K562 (cell line): ENCODE data around the gene SLC26A11. TPM values are rescaled to one million over a fixed set of nuclear protein-coding genes. Genes with fewer than 3 reads are reported as not detected.
A peak's percentile ranks its signal among the peaks of the same experiment; 100 is the strongest.

Experiments
- CBX5 ChIP-seq: IDR thresholded peaks from 2 replicates; pipeline ENCODE4 v1.6.1; 2014; ENCODE audit warnings: low read depth, borderline replicate concordance
- COPS2 ChIP-seq: fragments of 450-650 bp; conservative IDR thresholded peaks from 2 replicates; pipeline ENCODE4 v1.6.1; 2016; ENCODE audit warnings: mild to moderate bottlenecking, moderate library complexity
- E2F3 ChIP-seq: fragments of 250-450 bp; sonication (Bioruptor Pico); IDR thresholded peaks from 2 replicates; pipeline ENCODE4 v1.4.0; 2020; ENCODE audit warnings: mild to moderate bottlenecking
- E2F6 ChIP-seq, 2 experiments: IDR thresholded peaks; 2 replicates each; pipeline ENCODE4 v1.6.1; 2011; ENCODE audit warnings: borderline replicate concordance in 1 of 2, control low read depth in 1 of 2, low read depth in 1 of 2, low read length in 1 of 2, mild to moderate bottlenecking in 1 of 2, mixed read lengths in 1 of 2, moderate library complexity in 1 of 2; ENCODE audit not compliant: insufficient read depth in 1 of 2, insufficient read length in 1 of 2, poor library complexity in 1 of 2, severe bottlenecking in 1 of 2; ENCODE audit errors: extremely low read depth in 1 of 2
- EZH2 ChIP-seq: IDR thresholded peaks from 2 replicates; pipeline ENCODE4 v1.6.1; 2012; ENCODE audit warnings: low read depth, mild to moderate bottlenecking, inconsistent platforms, low read length, borderline replicate concordance
- GTF2F1 ChIP-seq: IDR thresholded peaks from 2 replicates; pipeline ENCODE4 v1.6.1; 2011; ENCODE audit warnings: low read depth, low read length, improper control_type of control experiment
- IRF9 ChIP-seq: fragments of 450-650 bp; IDR thresholded peaks from 2 replicates; pipeline ENCODE4 v1.6.1; 2016; ENCODE audit warnings: missing biosample characterization, missing genetic modification characterization
- KDM1A ChIP-seq, 2 experiments: fragments of 450-650 bp; IDR thresholded peaks; 2 replicates each; pipeline ENCODE4 v1.6.1; 2016; ENCODE audit warnings: mild to moderate bottlenecking in 2 of 2
- KDM2B ChIP-seq: fragments of 250-450 bp; sonication (Bioruptor Pico); IDR thresholded peaks from 2 replicates; pipeline ENCODE4 v1.8.0; 2021; ENCODE audit warnings: mild to moderate bottlenecking, moderate library complexity
- RBFOX2 ChIP-seq: fragments of 200-400 bp; formaldehyde crosslinking; IDR thresholded peaks from 2 replicates; pipeline ENCODE4 v1.6.1; 2017; ENCODE audit warnings: low read depth, mild to moderate bottlenecking, low read length, moderate library complexity
- SMAD4 ChIP-seq: fragments of 250-450 bp; sonication (Bioruptor Pico); conservative IDR thresholded peaks from 2 replicates; pipeline ENCODE4 v1.8.0; 2021; ENCODE audit warnings: inconsistent platforms, mild to moderate bottlenecking, moderate library complexity
- SMC3 ChIP-seq: conservative IDR thresholded peaks from 2 replicates; pipeline ENCODE4 v1.6.1; 2011; ENCODE audit warnings: low read depth, low read length, improper control_type of control experiment; ENCODE audit not compliant: insufficient read depth
- TEAD2 ChIP-seq: fragments of 450-650 bp; IDR thresholded peaks from 2 replicates; pipeline ENCODE4 v1.6.1; 2016; ENCODE audit warnings: missing genetic modification characterization, control low read depth, missing compliant biosample characterization
- U2AF2 ChIP-seq: fragments of 200-400 bp; formaldehyde crosslinking; optimal IDR thresholded peaks from 2 replicates; pipeline ENCODE3; 2017; ENCODE audit warnings: low read depth, mild to moderate bottlenecking, low read length
- USF1 ChIP-seq: sonication (generic); formaldehyde crosslinking; IDR thresholded peaks from 2 replicates; pipeline ENCODE4 v1.9.0; 2022; ENCODE audit warnings: mild to moderate bottlenecking, missing genetic modification reagents
- ZNF274 ChIP-seq: IDR thresholded peaks from 2 replicates; pipeline ENCODE4 v1.6.1; 2011; ENCODE audit warnings: low read depth, mild to moderate bottlenecking, low read length, moderate library complexity, borderline replicate concordance
- ZNF512 ChIP-seq: IDR thresholded peaks from 2 replicates; pipeline ENCODE4 v1.6.1; 2016; ENCODE audit warnings: missing genetic modification characterization, missing compliant biosample characterization
- ZNF778 ChIP-seq: fragments of 450-650 bp; formaldehyde crosslinking; IDR thresholded peaks from 2 replicates; pipeline ENCODE4 v1.4.0; 2020; ENCODE audit warnings: mild to moderate bottlenecking, moderate library complexity
- ZNF79 ChIP-seq: fragments of 250-450 bp; sonication (Bioruptor Pico); IDR thresholded peaks from 2 replicates; pipeline ENCODE4 v1.4.0; 2020; ENCODE audit warnings: low read depth, mild to moderate bottlenecking, moderate library complexity
- polyA plus RNA-seq, 8 experiments: library from polyadenylated mRNA; depleted of rRNA in 4 of 8; stranded (reverse) in 5 of 8; unstranded in 3 of 8; fragments of >200 nt; fragmentation: Nextera tagmentation in 2 of 8; fragmentation: Illumina TruSeq in 1 of 8; extraction: Ambion mirVana in 2 of 8; extraction: Trizol in 1 of 8; gene quantifications; 2 replicates each; pipeline versions ENCODE4 v1.2.1 to v1.2.3, GENCODE V29; 2011 to 2014; ENCODE audit warnings: inconsistent platforms in 1 of 8, missing spikeins in 1 of 8
- total RNA-seq, 7 experiments: library from RNA; depleted of rRNA in 6 of 7; stranded (reverse); fragments of >200 nt in 6 of 7; fragmentation: Illumina TruSeq in 2 of 7; extraction: Trizol in 2 of 7; gene quantifications; 2 replicates each; pipeline versions ENCODE4 v1.2.1 to v1.2.3, GENCODE V29; 2011 to 2021; ENCODE audit warnings: low replicate concordance in 1 of 7
- TF ChIP-seq, protein P1 (sequence below): fragments of 450-650 bp; formaldehyde crosslinking; IDR thresholded peaks from 2 replicates; pipeline ENCODE4 v1.4.0; 2020; ENCODE audit warnings: mild to moderate bottlenecking, moderate library complexity

Gene SLC26A11
- total and polyA plus RNA-seq, 9 of the 15 experiments (the other 6 are each of a cell fraction or from before 2014, with no cell fraction given), result 0.06 to 3.1 (median 1.2) TPM; not detected in 1

- TF ChIP-seq ZNF512 (no peak), ZNF778 (CRISPR knock-in tag) (no peak), E2F6 (IDR thresholded peaks at IDR 0.05; ENCODE audit: borderline replicate concordance in 1 of 2, extremely low read depth in 1 of 2, insufficient read depth in 1 of 2, insufficient read length in 1 of 2, low read depth in 1 of 2, low read length in 1 of 2, poor library complexity in 1 of 2, severe bottlenecking in 1 of 2) (no peak), ZNF274 (no peak), KDM2B (CRISPR knock-in tag) (peak; percentile 73; the same call in 1 of the 2 replicates), TEAD2 (peak; percentile 89), CBX5 (no peak), COPS2 (no peak), SMAD4 (peak; percentile 97), U2AF2 (no peak), EZH2 (no peak), KDM1A (IDR thresholded peaks at IDR 0.05) (no peak; a peak in 1 of 4 replicates), ZNF79 (CRISPR knock-in tag) (peak; percentile 79), SMC3 (no peak), GTF2F1 (no peak), IRF9 (peak; percentile 79), USF1 (CRISPR knock-in tag) (no peak), RBFOX2 (no peak), E2F3 (peak; percentile 78)
- TF ChIP-seq, protein P1, sequence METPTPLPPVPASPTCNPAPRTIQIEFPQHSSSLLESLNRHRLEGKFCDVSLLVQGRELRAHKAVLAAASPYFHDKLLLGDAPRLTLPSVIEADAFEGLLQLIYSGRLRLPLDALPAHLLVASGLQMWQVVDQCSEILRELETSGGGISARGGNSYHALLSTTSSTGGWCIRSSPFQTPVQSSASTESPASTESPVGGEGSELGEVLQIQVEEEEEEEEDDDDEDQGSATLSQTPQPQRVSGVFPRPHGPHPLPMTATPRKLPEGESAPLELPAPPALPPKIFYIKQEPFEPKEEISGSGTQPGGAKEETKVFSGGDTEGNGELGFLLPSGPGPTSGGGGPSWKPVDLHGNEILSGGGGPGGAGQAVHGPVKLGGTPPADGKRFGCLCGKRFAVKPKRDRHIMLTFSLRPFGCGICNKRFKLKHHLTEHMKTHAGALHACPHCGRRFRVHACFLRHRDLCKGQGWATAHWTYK (CRISPR knock-in tag), result peak; percentile 94
Observed at GRCh38 chr17:80254396-80255251, 34.4 kb downstream of the SLC26A11 start (continued).
